ACC112 (cell line): Measurements from ENCODE around the gene DLEC1.
"Not testable (repeated sequence)": the region's sequence is repeated elsewhere in the genome, so short reads cannot be mapped to it uniquely, and the experiment has no call there.

Source experiments
- H2AFZ ChIP-seq: fragments of 200-600 bp; sonication (generic); one replicate; pipeline ENCODE4 v1.6.0; 2017; ENCODE audit warnings: antibody characterized with exemption, low read length; ENCODE audit not compliant: unreplicated experiment
- H3K27ac ChIP-seq: fragments of 200-600 bp; sonication (generic); 2 replicates; pipeline ENCODE4 v1.5.1; 2014; ENCODE audit warnings: low read depth, mild to moderate bottlenecking, antibody characterized with exemption, low read length, moderate library complexity
- H3K27me3 ChIP-seq: fragments of 200-600 bp; sonication (generic); 2 replicates; pipeline ENCODE4 v1.6.1; 2014; ENCODE audit warnings: mild to moderate bottlenecking, antibody characterized with exemption, low read length, moderate library complexity, mixed read lengths; ENCODE audit not compliant: insufficient read depth
- H3K36me3 ChIP-seq: fragments of 200-600 bp; sonication (generic); 2 replicates; pipeline ENCODE4 v1.6.1; 2016; ENCODE audit warnings: mild to moderate bottlenecking, antibody characterized with exemption, low read length, moderate library complexity, mixed read lengths; ENCODE audit not compliant: insufficient read depth
- H3K4me1 ChIP-seq: fragments of 200-600 bp; sonication (generic); one replicate; pipeline ENCODE4 v1.6.1; 2016; ENCODE audit warnings: low read length, mixed read lengths; ENCODE audit not compliant: insufficient read depth, unreplicated experiment, control insufficient read depth
- H3K4me3 ChIP-seq: fragments of 200-600 bp; sonication (generic); 2 replicates; pipeline ENCODE4 v1.5.1; 2014; ENCODE audit warnings: mild to moderate bottlenecking, low read depth, low read length
- H3K79me2 ChIP-seq: fragments of 200-600 bp; sonication (generic); one replicate; pipeline ENCODE4 v1.6.0; 2016; ENCODE audit warnings: low read length; ENCODE audit not compliant: control insufficient read depth, unreplicated experiment, insufficient read depth

DLEC1 gene

GRCh38 chr3:38046821-38047220 lies 7.8 kb downstream of the DLEC1 start:
- H3K79me2 ChIP-seq = no peaks in the 10 kb centered on the region
- H3K27me3 ChIP-seq = peaks cover 19% of the 10 kb centered on the region
- no peak overlapping the region for H2AFZ ChIP-seq
- no peak overlapping the region for H3K4me3 ChIP-seq
- H3K27ac ChIP-seq = no peak overlapping the region
- H3K36me3 ChIP-seq = no peaks in the 10 kb centered on the region
- no peaks in the 10 kb centered on the region for H3K4me1 ChIP-seq

GRCh38 chr3:38047896-38048295 lies 8.9 kb downstream of the DLEC1 start:
- H3K4me1 ChIP-seq = no peaks in the 10 kb centered on the region
- H3K27me3 ChIP-seq = peaks cover 24% of the 10 kb centered on the region
- H3K79me2 ChIP-seq = no peaks in the 10 kb centered on the region
- H3K4me3 ChIP-seq = no peak overlapping the region
- H3K36me3 ChIP-seq = no peaks in the 10 kb centered on the region
- H2AFZ ChIP-seq = no peak overlapping the region
- H3K27ac ChIP-seq = no peak overlapping the region

DNA sequence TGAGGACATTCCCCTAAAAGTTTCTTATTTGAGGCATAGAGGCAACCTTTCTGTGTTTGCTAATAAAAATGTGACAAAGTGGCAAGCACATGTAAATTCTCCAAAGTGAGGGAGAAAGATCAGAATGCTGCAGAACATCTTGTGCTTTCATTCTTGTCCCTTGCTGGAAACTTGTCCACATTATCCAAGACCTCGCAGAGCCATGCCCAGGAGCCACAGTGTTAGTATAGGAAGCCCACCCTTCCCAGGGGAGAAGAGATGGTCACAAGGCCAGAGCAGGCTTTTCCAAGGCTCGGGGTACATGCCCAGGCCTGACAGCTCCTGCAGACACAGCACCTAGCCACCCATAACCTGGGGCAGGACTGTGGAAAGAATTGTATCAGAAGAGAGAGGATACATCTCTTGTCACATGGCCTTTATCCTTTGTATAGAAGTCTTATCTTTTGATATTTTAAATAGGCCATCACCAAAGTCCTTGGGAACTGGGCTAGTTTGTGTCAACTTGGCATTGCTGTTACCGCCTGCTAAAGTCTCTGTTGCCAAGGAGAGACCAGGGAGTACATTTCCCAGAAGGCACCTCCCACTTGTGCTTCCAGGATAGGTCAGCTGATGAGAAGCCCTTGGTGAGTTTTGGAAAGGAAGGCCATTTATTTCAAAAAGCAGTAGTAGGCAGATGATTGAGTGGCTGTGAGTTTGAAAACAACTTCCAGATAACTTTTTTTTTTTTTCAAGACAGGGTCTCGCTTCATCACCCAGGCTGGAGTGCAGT lies 10.5 kb downstream of the DLEC1 start:
- Histone ChIP-seq H3K4me3 (no peak overlapping the region), H2AFZ (no peak overlapping the region), H3K27ac (no peak overlapping the region), H3K36me3 (no peaks in the 10 kb centered on the region), H3K79me2 (no peaks in the 10 kb centered on the region), H3K27me3 (peaks cover 24% of the 10 kb centered on the region), H3K4me1 (no peaks in the 10 kb centered on the region)

GRCh38 chr3:38051131-38051530 lies 12.1 kb downstream of the DLEC1 start:
- Histone ChIP-seq H3K4me3 (no peak overlapping the region), H3K4me1 (no peaks in the 10 kb centered on the region), H3K27ac (no peak overlapping the region), H2AFZ (no peak overlapping the region), H3K27me3 (peaks cover 14% of the 10 kb centered on the region), H3K79me2 (no peaks in the 10 kb centered on the region), H3K36me3 (no peaks in the 10 kb centered on the region)

- not testable (repeated sequence) for H3K79me2 ChIP-seq, H2AFZ ChIP-seq, H3K36me3 ChIP-seq, H3K4me1 ChIP-seq, H3K27me3 ChIP-seq, H3K4me3 ChIP-seq, H3K27ac ChIP-seq
Measured at GRCh38 chr3:38053286-38053685, 14.3 kb downstream of the DLEC1 start.

DNA sequence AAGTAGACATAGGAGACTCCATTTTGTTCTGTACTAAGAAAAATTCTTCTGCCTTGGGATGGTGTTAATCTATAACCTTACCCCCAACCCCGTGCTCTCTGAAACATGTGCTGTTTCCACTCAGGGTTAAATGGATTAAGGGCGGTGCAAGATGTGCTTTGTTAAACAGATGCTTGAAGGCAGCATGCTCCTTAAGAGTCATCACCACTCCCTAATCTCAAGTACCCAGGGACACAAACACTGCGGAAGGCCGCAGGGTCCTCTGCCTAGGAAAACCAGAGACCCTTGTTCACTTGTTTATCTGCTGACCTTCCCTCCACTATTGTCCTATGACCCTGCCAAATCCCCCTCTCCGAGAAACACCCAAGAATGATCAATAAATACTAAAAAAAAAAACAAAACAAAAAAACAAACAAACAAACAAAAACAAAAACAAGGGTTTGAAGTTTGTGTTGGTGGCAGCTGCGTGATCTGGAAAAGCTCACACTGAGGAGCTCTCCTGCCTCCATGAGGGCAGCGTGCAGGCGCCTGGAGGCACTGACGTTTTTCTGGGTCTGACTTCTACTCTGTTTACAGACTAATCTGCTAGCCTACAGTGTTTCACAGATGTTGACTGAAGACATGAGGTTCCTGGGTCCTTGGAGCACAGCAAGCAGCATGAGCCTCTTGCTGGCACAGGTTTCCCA lies 14.9 kb downstream of the DLEC1 start:
- H2AFZ ChIP-seq, H3K4me3 ChIP-seq, H3K27ac ChIP-seq: not testable (repeated sequence)

DNA sequence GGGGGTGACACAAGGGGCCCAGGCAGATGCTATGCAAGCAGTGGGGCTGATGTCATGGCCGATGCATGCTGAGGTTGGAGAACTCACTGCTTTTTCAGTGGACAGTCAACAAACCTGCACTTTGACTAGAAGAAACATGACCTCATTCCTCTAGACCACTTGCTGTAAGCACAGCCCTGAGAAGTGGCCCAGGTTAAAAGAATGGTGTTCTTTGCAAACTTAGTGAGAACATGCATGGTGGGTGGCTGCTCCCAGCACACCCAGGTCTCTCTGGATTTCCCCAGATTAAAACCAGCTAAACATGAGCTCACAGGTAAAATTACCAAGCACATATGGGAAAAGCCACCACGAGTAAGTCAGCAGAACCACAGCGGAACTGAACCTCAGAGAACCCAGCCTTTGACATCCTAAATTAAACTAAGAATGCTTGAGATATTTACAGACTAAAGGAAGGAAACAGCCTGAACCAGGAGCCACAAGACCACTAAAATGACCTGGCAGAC lies 15.5 kb downstream of the DLEC1 start:
- H3K4me3 ChIP-seq = no peak overlapping the region
- peaks cover 12% of the 10 kb centered on the region for H3K27me3 ChIP-seq
- H2AFZ ChIP-seq = no peak overlapping the region
- no peaks in the 10 kb centered on the region for H3K36me3 ChIP-seq
- H3K27ac ChIP-seq = no peak overlapping the region
- no peaks in the 10 kb centered on the region for H3K4me1 ChIP-seq
- no peaks in the 10 kb centered on the region for H3K79me2 ChIP-seq

More for the DNA sequence above, 14.9 kb downstream of the DLEC1 start:
- not testable (repeated sequence) for H3K27me3 ChIP-seq, H3K79me2 ChIP-seq, H3K4me1 ChIP-seq, H3K36me3 ChIP-seq

DNA sequence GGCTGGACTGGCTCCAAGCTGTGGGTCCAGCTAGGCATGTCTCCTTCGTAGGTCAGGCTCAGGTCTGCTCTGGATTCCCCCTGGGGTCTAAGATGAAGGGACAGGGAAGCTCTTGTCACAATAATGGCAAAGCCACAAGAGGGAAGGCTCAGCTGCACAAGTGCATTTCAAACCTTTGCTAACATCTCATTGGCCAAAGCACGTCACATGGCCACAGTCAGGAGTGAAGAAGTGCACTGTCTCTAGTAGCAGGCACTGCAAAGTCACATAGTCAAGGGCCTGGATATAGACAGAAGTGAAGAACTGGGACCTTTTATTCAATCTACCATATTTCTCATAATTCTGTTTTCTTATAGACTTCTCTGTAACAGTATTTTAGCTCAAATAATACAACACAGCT lies 20.1 kb downstream of the DLEC1 start:
- Histone ChIP-seq H2AFZ (no peak overlapping the region), H3K79me2 (no peaks in the 10 kb centered on the region), H3K4me3 (no peak overlapping the region), H3K27ac (no peak overlapping the region), H3K27me3 (peaks cover 43% of the 10 kb centered on the region), H3K36me3 (no peaks in the 10 kb centered on the region), H3K4me1 (no peaks in the 10 kb centered on the region)

- H3K4me1 ChIP-seq = no peaks in the 10 kb centered on the region
- peaks cover 43% of the 10 kb centered on the region for H3K27me3 ChIP-seq
- H3K36me3 ChIP-seq = no peaks in the 10 kb centered on the region
- H3K27ac ChIP-seq = no peak overlapping the region
- no peaks in the 10 kb centered on the region for H3K79me2 ChIP-seq
- no peak overlapping the region for H2AFZ ChIP-seq
- no peak overlapping the region for H3K4me3 ChIP-seq
Measured at GRCh38 chr3:38059591-38059990, 20.6 kb downstream of the DLEC1 start.

DNA sequence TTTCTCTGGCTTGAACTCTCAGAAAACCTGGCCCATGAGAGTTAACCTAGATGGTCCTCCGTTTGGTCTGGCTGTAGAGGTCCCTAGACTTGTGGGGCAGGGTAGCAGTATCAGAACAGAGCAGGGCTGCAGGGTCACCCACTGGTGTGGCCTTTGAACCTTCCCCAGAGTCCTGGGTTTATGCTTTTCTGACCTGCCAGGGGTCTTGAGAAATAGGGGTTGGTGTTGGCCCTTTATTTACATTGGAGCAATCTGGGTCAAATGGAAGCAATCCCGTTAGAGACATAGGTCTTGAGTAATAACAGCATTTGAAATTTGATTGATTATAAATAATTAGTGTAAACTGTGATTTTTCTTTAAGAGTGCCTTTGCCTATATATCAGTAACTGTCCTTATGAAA lies 23.8 kb downstream of the DLEC1 start:
- Histone ChIP-seq H3K36me3 (no peaks in the 10 kb centered on the region), H3K79me2 (no peaks in the 10 kb centered on the region), H3K27ac (no peak overlapping the region), H2AFZ (no peak overlapping the region), H3K27me3 (peaks cover 68% of the 10 kb centered on the region), H3K4me3 (no peak overlapping the region), H3K4me1 (no peaks in the 10 kb centered on the region)

GRCh38 chr3:38064453-38064852 lies 25.4 kb downstream of the DLEC1 start:
- not testable (repeated sequence) for H2AFZ ChIP-seq, H3K27ac ChIP-seq, H3K4me1 ChIP-seq, H3K36me3 ChIP-seq, H3K4me3 ChIP-seq, H3K79me2 ChIP-seq
- H3K27me3 ChIP-seq = peaks cover 63% of the 10 kb centered on the region
